HEK293 (cell line): Measurements from ENCODE around the gene CTPS2.

Experiments
- CTCF ChIA-PET: fragments of 350-600 bp; formaldehyde crosslinking; extraction: SDS; loops from one replicate; lab custom pipeline; 2021; ENCODE audit warnings: antibody characterized with exemption; lab: Yijun Ruan, JAX
- POLR2A ChIA-PET: fragments of 300-600 bp; formaldehyde crosslinking; extraction: SDS; loops from one replicate; lab custom pipeline; 2020; ENCODE audit warnings: antibody characterized with exemption, inconsistent platforms; lab: Yijun Ruan, JAX
- H3K27ac ChIP-seq: fragments of 200-500 bp; sonication (Bioruptor generic); 2 replicates; pipeline ENCODE4 v1.5.1; 2014; ENCODE audit warnings: low read depth, low read length, control low read depth, inconsistent platforms; ENCODE audit errors: extremely low read depth
- H3K36me3 ChIP-seq, 2 experiments: fragments of 200-500 bp in 1 of 2; sonication (Bioruptor generic) in 1 of 2; 1 replicate in 1 of 2; 2 replicates in 1 of 2; pipeline ENCODE4 v1.5.1; 2014 to 2017; ENCODE audit warnings: inconsistent platforms in 2 of 2, low read length in 2 of 2; ENCODE audit not compliant: control insufficient read depth in 2 of 2, insufficient read depth in 1 of 2
- H3K4me1 ChIP-seq: fragments of 200-500 bp; sonication (Bioruptor generic); 2 replicates; pipeline ENCODE4 v1.5.1; 2014; ENCODE audit warnings: mild to moderate bottlenecking, low read length, inconsistent platforms; ENCODE audit not compliant: control insufficient read depth, insufficient read depth
- H3K4me3 ChIP-seq: 2 replicates; pipeline ENCODE4 v1.5.1; 2011; ENCODE audit warnings: low read depth, mild to moderate bottlenecking, control low read depth, low read length, moderate library complexity
- H3K9me3 ChIP-seq: fragments of 200-500 bp; sonication (Bioruptor generic); 2 replicates; pipeline ENCODE4 v1.5.1; 2014; ENCODE audit warnings: low read depth, low read length, inconsistent platforms; ENCODE audit not compliant: control insufficient read depth, insufficient read depth
- KLF8 ChIP-seq: fragments of 450-650 bp; formaldehyde crosslinking; IDR thresholded peaks from 2 replicates; pipeline ENCODE4 v1.5.1; 2016; ENCODE audit warnings: missing biosample characterization, missing genetic modification characterization
- SETDB1 ChIP-seq: IDR thresholded peaks from one replicate; pipeline ENCODE4 v1.6.1; 2017; ENCODE audit warnings: mild to moderate bottlenecking, low read length, moderate library complexity, mixed read lengths; ENCODE audit not compliant: insufficient read length
- ZBTB17 ChIP-seq: fragments of 450-650 bp; formaldehyde crosslinking; IDR thresholded peaks from 2 replicates; pipeline ENCODE4 v1.5.1; 2016; ENCODE audit warnings: missing biosample characterization, missing genetic modification characterization
- ZFP3 ChIP-seq: fragments of 450-650 bp; formaldehyde crosslinking; IDR thresholded peaks from 2 replicates; pipeline ENCODE4 v1.5.1; 2016; ENCODE audit warnings: low read depth, missing biosample characterization, missing genetic modification characterization
- ZNF140 ChIP-seq: fragments of 450-650 bp; formaldehyde crosslinking; IDR thresholded peaks from 2 replicates; pipeline ENCODE4 v1.5.1; 2016; ENCODE audit warnings: missing biosample characterization, missing genetic modification characterization
- ZNF37A ChIP-seq: fragments of 450-650 bp; IDR thresholded peaks from 2 replicates; pipeline ENCODE4 v1.5.1; 2018; ENCODE audit warnings: missing biosample characterization, missing genetic modification characterization
- ZNF433 ChIP-seq: fragments of 450-650 bp; formaldehyde crosslinking; IDR thresholded peaks from 2 replicates; pipeline ENCODE4 v1.5.1; 2016; ENCODE audit warnings: missing biosample characterization, missing genetic modification characterization, low read depth
- ZNF560 ChIP-seq: fragments of 450-650 bp; formaldehyde crosslinking; IDR thresholded peaks from 2 replicates; pipeline ENCODE4 v1.5.1; 2017; ENCODE audit warnings: missing biosample characterization, missing genetic modification characterization, borderline replicate concordance
- ZNF600 ChIP-seq: fragments of 450-650 bp; formaldehyde crosslinking; IDR thresholded peaks from 2 replicates; pipeline ENCODE4 v1.5.1; 2016; ENCODE audit warnings: missing biosample characterization, missing genetic modification characterization
- ZNF777 ChIP-seq: fragments of 450-650 bp; formaldehyde crosslinking; IDR thresholded peaks from 2 replicates; pipeline ENCODE4 v1.5.1; 2017; ENCODE audit warnings: missing biosample characterization, missing genetic modification characterization, borderline replicate concordance
- ZNF837 ChIP-seq: fragments of 450-650 bp; formaldehyde crosslinking; IDR thresholded peaks from 2 replicates; pipeline ENCODE4 v1.5.1; 2016; ENCODE audit warnings: missing biosample characterization, missing genetic modification characterization
- ZNF843 ChIP-seq: fragments of 450-650 bp; formaldehyde crosslinking; IDR thresholded peaks from 2 replicates; pipeline ENCODE4 v1.5.1; 2016; ENCODE audit warnings: missing biosample characterization, missing genetic modification characterization
- ZSCAN4 ChIP-seq: fragments of 450-650 bp; formaldehyde crosslinking; IDR thresholded peaks from 2 replicates; pipeline ENCODE4 v1.5.1; 2017; ENCODE audit warnings: missing biosample characterization, missing genetic modification characterization
- TF ChIP-seq, protein P1 (sequence below): fragments of 450-650 bp; formaldehyde crosslinking; IDR thresholded peaks from 2 replicates; pipeline ENCODE4 v1.5.1; 2016; ENCODE audit warnings: missing biosample characterization, missing genetic modification characterization, low read depth
- TF ChIP-seq, protein P2 (sequence below): fragments of 450-650 bp; formaldehyde crosslinking; IDR thresholded peaks from 2 replicates; pipeline ENCODE4 v1.5.1; 2016; ENCODE audit warnings: missing biosample characterization, missing genetic modification characterization
- TF ChIP-seq, protein P3 (sequence below): fragments of 450-650 bp; formaldehyde crosslinking; IDR thresholded peaks from 2 replicates; pipeline ENCODE4; 2016; ENCODE audit warnings: missing biosample characterization, missing genetic modification characterization

Gene CTPS2

GRCh38 chrX:16638533-16638932, 73.9 kb downstream of the CTPS2 start (continued):
- TF ChIP-seq, protein P1, sequence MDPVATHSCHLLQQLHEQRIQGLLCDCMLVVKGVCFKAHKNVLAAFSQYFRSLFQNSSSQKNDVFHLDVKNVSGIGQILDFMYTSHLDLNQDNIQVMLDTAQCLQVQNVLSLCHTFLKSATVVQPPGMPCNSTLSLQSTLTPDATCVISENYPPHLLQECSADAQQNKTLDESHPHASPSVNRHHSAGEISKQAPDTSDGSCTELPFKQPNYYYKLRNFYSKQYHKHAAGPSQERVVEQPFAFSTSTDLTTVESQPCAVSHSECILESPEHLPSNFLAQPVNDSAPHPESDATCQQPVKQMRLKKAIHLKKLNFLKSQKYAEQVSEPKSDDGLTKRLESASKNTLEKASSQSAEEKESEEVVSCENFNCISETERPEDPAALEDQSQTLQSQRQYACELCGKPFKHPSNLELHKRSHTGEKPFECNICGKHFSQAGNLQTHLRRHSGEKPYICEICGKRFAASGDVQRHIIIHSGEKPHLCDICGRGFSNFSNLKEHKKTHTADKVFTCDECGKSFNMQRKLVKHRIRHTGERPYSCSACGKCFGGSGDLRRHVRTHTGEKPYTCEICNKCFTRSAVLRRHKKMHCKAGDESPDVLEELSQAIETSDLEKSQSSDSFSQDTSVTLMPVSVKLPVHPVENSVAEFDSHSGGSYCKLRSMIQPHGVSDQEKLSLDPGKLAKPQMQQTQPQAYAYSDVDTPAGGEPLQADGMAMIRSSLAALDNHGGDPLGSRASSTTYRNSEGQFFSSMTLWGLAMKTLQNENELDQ = no peak
- no peak for TF ChIP-seq ZNF140 (tag by site-specific recombination)
- TF ChIP-seq ZNF37A = no peak
- no peak for TF ChIP-seq ZNF843 (tag by site-specific recombination)
- TF ChIP-seq ZNF433 (tag by site-specific recombination) = no peak

DNA sequence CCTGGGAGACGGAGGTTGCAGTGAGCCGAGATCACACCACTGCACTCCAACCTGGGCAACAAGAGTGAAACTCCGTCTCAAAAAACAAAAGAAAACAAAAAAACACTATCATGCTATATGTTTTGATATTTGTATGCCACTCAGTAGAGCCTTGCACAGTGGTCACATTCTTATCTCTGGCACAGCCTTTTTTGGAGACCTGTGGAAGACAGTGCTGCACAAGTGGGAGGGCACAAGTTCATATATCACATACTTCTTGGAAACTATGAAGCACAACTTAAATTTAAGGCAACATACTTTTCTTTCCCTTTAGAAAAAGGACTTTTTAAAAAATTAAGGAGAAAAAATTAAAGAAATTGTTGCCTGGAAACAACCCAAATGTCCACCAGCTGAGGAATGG, 76.9 kb downstream of the CTPS2 start:
- CTCF ChIA-PET = no interaction called here
- Histone ChIP-seq H3K27ac (no peak overlapping the region), H3K36me3 (peaks cover 0 to 4% of the 10 kb centered on the region in 2 experiments; a peak in 2 of 3 replicates), H3K9me3 (no peaks in the 10 kb centered on the region), H3K4me1 (no peaks in the 10 kb centered on the region), H3K4me3 (no peak overlapping the region)
- POLR2A ChIA-PET = no interaction called here
- TF ChIP-seq, protein P2, sequence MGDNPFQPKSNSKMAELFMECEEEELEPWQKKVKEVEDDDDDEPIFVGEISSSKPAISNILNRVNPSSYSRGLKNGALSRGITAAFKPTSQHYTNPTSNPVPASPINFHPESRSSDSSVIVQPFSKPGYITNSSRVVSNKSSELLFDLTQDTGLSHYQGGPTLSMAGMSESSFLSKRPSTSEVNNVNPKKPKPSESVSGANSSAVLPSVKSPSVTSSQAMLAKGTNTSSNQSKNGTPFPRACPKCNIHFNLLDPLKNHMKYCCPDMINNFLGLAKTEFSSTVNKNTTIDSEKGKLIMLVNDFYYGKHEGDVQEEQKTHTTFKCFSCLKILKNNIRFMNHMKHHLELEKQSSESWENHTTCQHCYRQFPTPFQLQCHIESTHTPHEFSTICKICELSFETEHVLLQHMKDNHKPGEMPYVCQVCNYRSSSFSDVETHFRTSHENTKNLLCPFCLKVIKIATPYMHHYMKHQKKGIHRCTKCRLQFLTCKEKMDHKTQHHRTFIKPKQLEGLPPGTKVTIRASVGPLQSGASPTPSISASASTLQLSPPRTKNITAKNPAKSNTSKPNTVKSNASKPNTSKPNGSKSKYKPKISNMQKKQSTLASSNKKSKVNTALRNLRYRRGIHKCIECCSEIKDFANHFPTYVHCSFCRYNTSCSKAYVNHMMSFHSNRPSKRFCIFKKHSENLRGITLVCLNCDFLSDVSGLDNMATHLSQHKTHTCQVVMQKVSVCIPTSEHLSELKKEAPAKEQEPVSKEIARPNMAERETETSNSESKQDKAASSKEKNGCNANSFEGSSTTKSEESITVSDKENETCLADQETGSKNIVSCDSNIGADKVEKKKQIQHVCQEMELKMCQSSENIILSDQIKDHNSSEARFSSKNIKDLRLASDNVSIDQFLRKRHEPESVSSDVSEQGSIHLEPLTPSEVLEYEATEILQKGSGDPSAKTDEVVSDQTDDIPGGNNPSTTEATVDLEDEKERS (tag by site-specific recombination) = no peak
- no peak for TF ChIP-seq ZNF600 (tag by site-specific recombination)

DNA sequence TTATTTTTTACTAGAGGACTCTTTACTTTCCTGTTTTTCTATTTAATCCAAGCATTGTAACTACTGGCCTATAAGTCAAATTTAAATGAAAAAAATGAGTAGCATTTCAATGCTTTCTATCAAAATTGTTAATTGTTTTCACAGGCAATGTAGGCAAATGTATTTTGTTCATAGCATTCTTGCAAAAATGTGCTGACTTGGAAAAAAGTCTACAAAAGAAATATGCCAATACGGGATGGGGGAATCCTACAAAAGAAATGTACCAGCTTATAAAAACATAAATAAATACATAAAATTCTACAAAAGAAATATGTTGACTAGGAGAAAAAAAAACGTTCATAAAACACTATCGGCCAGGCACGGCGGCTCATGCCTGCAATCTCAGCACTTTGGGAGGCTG, 77.4 kb downstream of the CTPS2 start:
- TF ChIP-seq ZSCAN4 (tag by site-specific recombination) (no peak), ZNF560 (tag by site-specific recombination) (no peak), ZNF777 (tag by site-specific recombination) (no peak), ZFP3 (tag by site-specific recombination) (no peak), ZNF837 (tag by site-specific recombination) (no peak), SETDB1 (no peak), KLF8 (tag by site-specific recombination) (no peak), ZBTB17 (tag by site-specific recombination) (no peak)
- TF ChIP-seq, protein P3, sequence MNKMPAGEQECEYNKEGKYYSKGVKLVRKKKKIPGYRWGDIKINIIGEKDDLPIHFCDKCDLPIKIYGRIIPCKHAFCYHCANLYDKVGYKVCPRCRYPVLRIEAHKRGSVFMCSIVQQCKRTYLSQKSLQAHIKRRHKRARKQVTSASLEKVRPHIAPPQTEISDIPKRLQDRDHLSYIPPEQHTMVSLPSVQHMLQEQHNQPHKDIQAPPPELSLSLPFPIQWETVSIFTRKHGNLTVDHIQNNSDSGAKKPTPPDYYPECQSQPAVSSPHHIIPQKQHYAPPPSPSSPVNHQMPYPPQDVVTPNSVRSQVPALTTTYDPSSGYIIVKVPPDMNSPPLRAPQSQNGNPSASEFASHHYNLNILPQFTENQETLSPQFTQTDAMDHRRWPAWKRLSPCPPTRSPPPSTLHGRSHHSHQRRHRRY (tag by site-specific recombination) = no peak
- POLR2A ChIA-PET = no interaction called here
- Histone ChIP-seq H3K4me1 (no peaks in the 10 kb centered on the region), H3K4me3 (no peak overlapping the region), H3K9me3 (no peaks in the 10 kb centered on the region), H3K27ac (no peak overlapping the region), H3K36me3 (peaks cover 0 to 4% of the 10 kb centered on the region in 2 experiments; a peak in 2 of 3 replicates)
- CTCF ChIA-PET = interaction anchor here (0.6 kb wide), 1 partner anchor 1352 kb away, joined by 3 read pairs; no protein-coding TSS in a partner anchor
